SK-N-SH (cell line): ENCODE data around the gene ATF6B. TPM values are rescaled to one million over a fixed set of nuclear protein-coding genes. Genes with fewer than 3 reads are reported as not detected.

Experiments used
- polyA plus RNA-seq, 3 experiments: library from polyadenylated mRNA; depleted of rRNA; stranded (reverse); fragments of >200 nt; gene quantifications; 2 replicates each; pipeline ENCODE4 v1.2.3, GENCODE V29; 2012
- small RNA-seq, 7 experiments: library from RNA; depleted of rRNA; stranded (forward); fragments of <200 nt; gene quantifications; one replicate each; pipeline ENCODE3, GENCODE V24; 2012

Gene ATF6B
- polyA plus RNA-seq, 1 of the 3 experiments (the other 2 are of a cell fraction) = 61.3 TPM

Small RNA genes lying within 50 kb of the gene (small RNA-seq; reads per million reads assigned to genes)
- 0 reads per million in 7 experiments for gene RNA5SP206

Other genes with a start within 250 kb of the ATF6B start
- 0.26 and 0.49 TPM in 2 replicates for gene SLC44A4, start 249.2 kb downstream of the ATF6B start, polyA plus RNA-seq (2012; rRNA removed)
- 50.1 and 72.0 TPM in 2 replicates for gene EHMT2, start 230.5 kb downstream of the ATF6B start, polyA plus RNA-seq (2012; rRNA removed)
- gene ZBTB12, start 226.2 kb downstream of the ATF6B start, polyA plus RNA-seq (2012; rRNA removed) = 8.3 and 8.4 TPM in 2 replicates
- gene C2, start 200.5 kb downstream of the ATF6B start, polyA plus RNA-seq (2012; rRNA removed) = 0.15 and 0.43 TPM in 2 replicates
- 42.1 and 64.4 TPM in 2 replicates for gene CFB, start 182.2 kb downstream of the ATF6B start, polyA plus RNA-seq (2012; rRNA removed)
- 89.5 and 116 TPM in 2 replicates for gene NELFE, start 169.3 kb downstream of the ATF6B start, polyA plus RNA-seq (2012; rRNA removed)
- 86.3 and 89.4 TPM in 2 replicates for gene SKIC2, start 169.1 kb downstream of the ATF6B start, polyA plus RNA-seq (2012; rRNA removed)
- 25.3 and 27.1 TPM in 2 replicates for gene DXO, start 156.1 kb downstream of the ATF6B start, polyA plus RNA-seq (2012; rRNA removed)
- gene C4A, start 146.2 kb downstream of the ATF6B start, polyA plus RNA-seq (2012; rRNA removed) = 9.9 and 11.4 TPM in 2 replicates
- gene C4B, start 113.5 kb downstream of the ATF6B start, polyA plus RNA-seq (2012; rRNA removed) = 6.8 and 10.9 TPM in 2 replicates
- gene CYP21A2, start 89.8 kb downstream of the ATF6B start, polyA plus RNA-seq (2012; rRNA removed) = 0.03 TPM in 1 of 2 replicates, not detected in the other
- gene TNXB, start 18.9 kb downstream of the ATF6B start, polyA plus RNA-seq (2012; rRNA removed) = 0.48 and 0.55 TPM in 2 replicates
- 2.7 and 3.5 TPM in 2 replicates for gene FKBPL, start 2.0 kb upstream of the ATF6B start, polyA plus RNA-seq (2012; rRNA removed)
- gene PRRT1, start 23.7 kb upstream of the ATF6B start, polyA plus RNA-seq (2012; rRNA removed) = 1.2 and 1.5 TPM in 2 replicates
- gene PPT2, start 25.9 kb upstream of the ATF6B start, polyA plus RNA-seq (2012; rRNA removed) = 32.7 and 42.1 TPM in 2 replicates
- gene EGFL8, start 36.3 kb upstream of the ATF6B start, polyA plus RNA-seq (2012; rRNA removed) = 7.7 and 10.7 TPM in 2 replicates
- 118 and 122 TPM in 2 replicates for gene AGPAT1, start 47.8 kb upstream of the ATF6B start, polyA plus RNA-seq (2012; rRNA removed)
- 74.8 and 110 TPM in 2 replicates for gene RNF5, start 50.2 kb upstream of the ATF6B start, polyA plus RNA-seq (2012; rRNA removed)
- 2.9 and 3.5 TPM in 2 replicates for gene AGER, start 56.0 kb upstream of the ATF6B start, polyA plus RNA-seq (2012; rRNA removed)
- 74.5 and 83.1 TPM in 2 replicates for gene PBX2, start 62.0 kb upstream of the ATF6B start, polyA plus RNA-seq (2012; rRNA removed)
- 1.5 and 1.9 TPM in 2 replicates for gene GPSM3, start 64.4 kb upstream of the ATF6B start, polyA plus RNA-seq (2012; rRNA removed)
- 2.5 and 2.8 TPM in 2 replicates for gene NOTCH4, start 95.8 kb upstream of the ATF6B start, polyA plus RNA-seq (2012; rRNA removed)
- gene TSBP1, start 243.7 kb upstream of the ATF6B start, polyA plus RNA-seq (2012; rRNA removed) = not detected in 2 replicates